8988T (cell line): ENCODE results near the gene CPA1.

Experiments used
- DNase-seq: peaks from one replicate; pipeline ENCODE4 v3.0.0; 2011

The CPA1 gene

DNA sequence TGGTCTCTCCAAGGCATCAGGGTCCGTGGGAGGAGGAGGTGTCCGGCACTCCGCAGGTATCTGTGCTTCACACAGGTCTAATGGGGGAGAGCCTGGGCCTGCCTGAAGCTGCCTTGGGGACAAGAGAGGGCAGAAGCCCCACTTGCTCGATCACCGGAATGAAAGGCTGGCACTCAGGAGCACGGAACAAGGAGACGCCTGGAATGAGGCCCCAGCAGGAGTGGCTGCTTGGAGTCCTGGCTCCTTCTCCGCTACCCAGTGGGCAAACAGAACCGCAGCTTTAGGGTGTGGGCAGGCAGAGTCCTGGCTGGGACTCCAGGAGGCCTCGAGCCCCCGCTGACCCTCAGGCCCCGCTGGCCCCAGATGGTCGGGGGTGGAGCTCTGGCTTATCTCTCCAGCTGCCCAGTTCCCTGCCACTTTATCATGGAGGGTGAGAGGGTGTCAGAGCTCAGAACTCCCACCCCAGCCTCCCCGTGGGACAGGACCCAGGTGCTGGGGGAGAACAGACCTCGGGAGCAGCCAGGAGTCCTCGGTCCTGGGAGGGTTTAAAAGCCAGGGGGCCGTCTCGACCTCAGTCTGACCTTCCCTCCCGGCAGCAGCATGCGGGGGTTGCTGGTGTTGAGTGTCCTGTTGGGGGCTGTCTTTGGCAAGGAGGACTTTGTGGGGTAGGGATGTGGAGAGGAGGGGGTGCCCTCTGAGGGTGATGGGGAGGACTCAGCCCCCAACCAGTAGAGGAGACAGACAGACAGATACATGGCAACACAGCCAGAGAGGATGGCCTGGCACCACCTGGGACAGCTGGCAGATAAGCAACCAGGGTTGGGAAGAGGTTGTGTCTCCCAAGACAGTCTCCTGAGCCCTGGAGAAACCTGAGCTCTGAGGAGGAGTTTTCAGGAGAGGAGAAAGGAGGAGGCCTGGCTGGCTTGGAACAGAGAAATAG, at the start of gene CPA1:
Gene CPA1, plus strand, starts transcription at position 574 of the 940 bp plus-strand sequence. Its CDS starts 27 bp downstream, at position 601.
- no peak for DNase-seq

GRCh38 chr7:130332259-130333053, 47.8 kb upstream of the CPA1 start:
- no peak for DNase-seq

DNA sequence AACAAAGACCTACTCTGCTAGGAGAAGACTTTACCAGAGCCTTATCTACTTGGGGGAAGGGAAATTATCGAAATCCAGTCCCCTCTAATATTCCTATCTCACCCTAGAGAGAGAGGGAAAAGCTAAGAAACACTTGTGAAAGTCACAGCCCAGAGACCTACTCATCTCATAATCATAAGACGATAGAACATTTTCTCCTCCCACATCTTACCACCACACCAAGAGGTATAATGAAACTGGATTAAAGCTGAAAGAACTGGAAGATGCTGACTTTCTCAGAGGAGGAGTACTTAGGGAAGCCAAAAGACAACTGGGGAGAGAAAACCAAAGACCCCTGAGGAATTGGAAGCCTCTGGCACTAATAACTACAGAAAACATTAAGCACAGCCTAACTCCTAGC, 46.5 kb upstream of the CPA1 start:
- DNase-seq, result no peak

DNA sequence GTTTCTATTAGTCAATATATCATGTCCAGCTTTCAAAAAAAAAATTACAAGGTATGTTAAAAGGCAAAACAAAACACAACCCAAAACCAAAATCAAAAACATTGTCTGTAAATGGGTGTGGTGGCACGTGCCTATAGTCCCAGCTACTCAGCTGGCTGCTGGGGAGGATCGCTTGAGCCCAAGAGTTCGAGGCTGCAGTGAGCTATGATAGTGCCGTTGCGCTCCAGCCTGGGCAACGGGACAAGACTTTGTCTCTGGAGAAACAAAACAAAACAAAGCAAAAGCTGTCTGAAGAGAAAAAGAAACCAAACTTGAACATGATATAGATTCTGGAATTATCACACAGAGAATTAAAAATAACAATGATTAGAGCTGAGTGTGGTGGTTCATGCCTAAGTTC, 46.0 kb upstream of the CPA1 start:
- no peak for DNase-seq

- DNase-seq, result no peak
Observed at GRCh38 chr7:130337410-130337971, 42.8 kb upstream of the CPA1 start.

DNA sequence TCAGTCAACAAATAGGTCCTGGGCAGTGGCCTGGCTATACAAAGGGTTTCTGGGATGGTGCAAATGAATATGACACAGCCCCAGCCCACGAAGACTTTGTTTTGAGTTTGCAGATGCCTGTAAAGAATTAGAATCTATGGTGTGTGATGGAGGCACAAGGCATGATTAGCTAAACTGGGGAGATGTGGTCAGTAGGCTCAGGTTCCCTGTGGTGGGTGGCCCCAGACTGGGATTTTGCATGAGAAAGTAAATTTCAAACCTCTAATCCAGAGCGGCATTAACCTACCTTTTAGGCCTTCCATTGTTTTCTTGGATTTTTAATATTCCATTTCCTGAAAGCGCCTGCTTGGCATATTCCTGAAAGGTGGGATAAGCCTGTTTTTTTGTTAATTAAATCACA, 42.1 kb upstream of the CPA1 start:
- no peak for DNase-seq

- DNase-seq, result no peak
Observed at GRCh38 chr7:130341882-130342281, 38.4 kb upstream of the CPA1 start.

- no peak for DNase-seq
Observed at GRCh38 chr7:130342701-130343380, 37.5 kb upstream of the CPA1 start.

DNA sequence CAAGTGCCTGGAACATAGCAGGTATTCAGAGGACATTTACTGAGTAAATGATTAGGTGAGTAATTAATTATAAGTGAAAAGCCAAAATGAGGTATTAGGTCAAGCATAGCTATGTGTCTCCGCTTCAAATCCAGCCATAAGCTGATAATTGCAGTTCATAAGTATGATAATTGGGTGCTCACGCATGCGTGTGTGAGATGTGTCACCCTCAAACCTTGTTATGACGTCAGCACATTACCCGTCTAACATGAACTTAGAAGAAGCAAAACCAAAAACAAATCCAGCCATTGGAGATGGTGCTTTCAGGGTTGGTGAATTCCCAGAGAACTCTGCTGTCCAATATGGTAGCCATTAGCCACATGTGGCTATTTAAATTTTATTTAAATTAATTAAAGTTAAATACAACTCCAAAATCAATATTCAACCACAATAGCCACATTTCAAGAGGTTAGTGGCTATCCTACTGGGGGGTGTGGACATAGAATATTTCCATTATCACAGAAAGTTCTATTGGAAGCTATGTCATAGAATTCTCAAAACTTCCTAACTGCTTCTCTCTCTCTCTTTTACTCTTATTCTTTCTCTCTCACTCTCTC, 35.9 kb upstream of the CPA1 start, which contains the start of gene CPA5:
Gene CPA5, plus strand, starts transcription at position 546 of the 596 bp plus-strand sequence. CDS start 1,670 bp downstream, outside the sequence.
- no peak for DNase-seq

GRCh38 chr7:130345136-130345535, 35.2 kb upstream of the CPA1 start:
- no peak for DNase-seq

GRCh38 chr7:130345725-130346124, 34.6 kb upstream of the CPA1 start:
- no peak for DNase-seq

DNA sequence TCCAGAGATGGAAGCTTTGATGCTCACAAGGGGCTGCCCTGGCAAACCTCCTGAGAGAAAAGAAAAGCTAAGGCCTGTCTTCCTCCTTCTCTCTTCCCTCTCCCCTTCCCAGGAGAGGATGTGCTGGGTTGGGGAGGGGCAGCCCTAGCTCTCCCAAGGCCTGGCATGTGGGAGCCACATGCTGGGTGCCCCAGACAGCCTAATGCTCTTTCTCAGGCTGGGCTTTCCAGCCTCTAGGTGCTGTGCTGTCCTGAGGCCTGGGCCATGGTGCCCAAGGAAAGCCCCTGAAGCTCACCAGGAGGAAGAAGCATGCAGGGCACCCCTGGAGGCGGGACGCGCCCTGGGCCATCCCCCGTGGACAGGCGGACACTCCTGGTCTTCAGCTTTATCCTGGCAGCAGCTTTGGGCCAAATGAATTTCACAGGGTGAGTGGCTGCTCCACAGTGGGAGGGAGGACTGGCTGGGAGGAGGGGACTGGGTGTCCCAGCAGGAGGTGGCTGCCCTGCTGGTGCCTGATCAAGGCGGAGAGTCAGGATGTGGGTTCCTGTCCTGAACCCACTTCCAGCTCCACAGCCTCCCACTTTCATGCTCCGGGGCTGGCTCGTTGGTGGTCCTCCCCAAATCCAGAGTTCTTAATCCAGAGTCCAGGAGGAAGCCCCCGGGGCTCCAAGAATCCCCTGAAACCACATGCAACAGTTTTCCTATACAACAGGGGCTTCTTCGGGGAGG, 34.0 kb upstream of the CPA1 start:
- no peak for DNase-seq

DNA sequence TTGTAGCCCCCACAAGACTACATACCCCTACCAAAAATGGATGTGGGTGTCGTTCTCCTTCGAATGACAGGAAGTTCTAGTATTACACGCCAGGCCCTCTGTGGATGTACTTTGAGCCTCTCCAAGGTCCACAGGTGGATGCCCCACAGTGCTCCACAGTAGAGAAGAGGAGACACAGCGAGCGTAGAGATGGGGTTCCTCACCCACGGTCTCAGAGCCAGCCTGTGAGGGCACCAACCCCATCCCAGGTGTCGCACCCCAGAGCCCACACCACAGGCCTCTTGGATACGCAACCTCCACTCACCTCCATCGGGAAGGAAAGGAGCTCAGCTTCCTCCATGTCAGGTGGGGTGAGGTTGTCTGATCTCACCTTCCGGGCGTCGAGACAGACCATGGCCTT, 33.4 kb upstream of the CPA1 start:
- no peak for DNase-seq

- no peak for DNase-seq
Observed at GRCh38 chr7:130349911-130350782, 30.1 kb upstream of the CPA1 start.

- DNase-seq, result no peak
Observed at GRCh38 chr7:130350945-130351790, 29.1 kb upstream of the CPA1 start.

DNA sequence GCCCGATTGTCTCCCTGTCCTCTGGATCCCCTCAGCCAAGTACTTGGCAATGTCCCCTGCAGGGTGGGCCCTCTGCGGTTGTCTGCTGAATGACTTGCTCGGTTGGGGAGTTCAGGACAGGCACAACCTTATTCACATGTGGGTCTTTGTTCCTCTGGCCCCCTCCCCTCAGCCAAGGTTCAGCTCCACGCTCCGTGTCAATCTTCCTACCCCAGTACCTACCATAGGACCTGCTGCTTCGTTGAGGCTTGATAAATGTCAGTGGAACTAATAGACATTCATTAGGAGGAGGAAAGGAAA, 28.6 kb upstream of the CPA1 start:
- DNase-seq, result no peak

DNA sequence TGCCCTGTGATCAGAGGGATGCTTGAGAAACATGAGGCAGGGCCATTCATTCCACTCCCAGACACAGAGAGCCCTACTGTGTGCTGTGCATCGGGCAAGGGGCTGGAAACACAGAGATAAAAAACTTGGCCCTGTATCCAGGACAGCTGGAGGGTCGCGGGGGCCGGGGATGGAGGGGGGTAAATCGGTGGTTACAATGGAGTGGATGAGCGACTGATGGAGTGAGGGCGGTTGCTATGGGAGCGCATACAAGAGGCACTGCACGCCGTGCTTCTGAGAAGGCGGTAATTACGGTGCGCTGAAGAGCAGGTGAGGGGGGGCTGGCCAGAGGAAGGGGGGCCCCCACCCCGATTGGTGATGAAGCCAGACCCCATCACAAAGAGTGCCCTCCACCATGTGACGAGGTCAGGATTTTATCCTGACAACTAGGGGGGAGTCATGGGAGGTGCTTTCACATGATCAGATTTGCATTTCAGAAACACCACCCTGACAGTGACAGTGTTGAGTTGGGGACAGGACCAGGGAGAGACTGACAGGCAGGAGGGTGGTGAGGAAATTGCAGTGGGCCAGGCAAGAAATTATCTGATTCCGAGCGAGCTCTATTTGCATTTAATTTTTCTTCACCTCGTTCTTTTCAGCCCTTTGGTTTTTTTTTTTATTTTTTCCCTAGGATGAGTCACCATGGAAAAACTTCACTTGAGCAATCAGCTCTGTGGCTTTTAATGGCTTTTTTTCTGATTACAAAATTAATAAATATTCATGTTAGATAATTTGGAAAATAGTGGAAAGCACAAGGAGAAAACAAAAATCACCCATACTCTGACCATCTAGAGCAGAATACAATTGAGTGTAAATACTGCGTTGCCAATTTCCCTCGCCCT, 27.9 kb upstream of the CPA1 start:
- DNase-seq, result no peak

- peak; percentile 43 for DNase-seq
Observed at GRCh38 chr7:130353196-130353595, 27.1 kb upstream of the CPA1 start.
